Muscle layer of colon (tissue), 2 donors: ENCODE measurements around the gene FCHSD2.

Source experiments
- H3K27ac ChIP-seq: one replicate; pipeline ENCODE4 v1.7.0; 2013; ENCODE audit warnings: low read depth, mild to moderate bottlenecking, low read length, moderate library complexity
- H3K27me3 ChIP-seq, 2 donors: one replicate each; pipeline ENCODE4 v1.7.0; 2013; ENCODE audit warnings: low read length in 2 of 2, mild to moderate bottlenecking in 2 of 2; ENCODE audit not compliant: insufficient read depth in 2 of 2, control insufficient read depth in 1 of 2
- H3K36me3 ChIP-seq: one replicate; pipeline ENCODE4 v1.7.0; 2013; ENCODE audit warnings: mild to moderate bottlenecking, low read length; ENCODE audit not compliant: insufficient read depth
- H3K4me1 ChIP-seq: one replicate; pipeline ENCODE4 v1.7.0; 2013; ENCODE audit warnings: mild to moderate bottlenecking, low read length; ENCODE audit not compliant: insufficient read depth
- H3K4me3 ChIP-seq, 2 donors: one replicate each; pipeline ENCODE4 v1.7.0; 2013; ENCODE audit warnings: low read length in 2 of 2, low read depth in 1 of 2, mild to moderate bottlenecking in 1 of 2, moderate library complexity in 1 of 2
- H3K9ac ChIP-seq: one replicate; pipeline ENCODE4 v1.7.0; 2013; ENCODE audit warnings: low read length
- H3K9me3 ChIP-seq: one replicate; pipeline ENCODE4 v1.7.0; 2013; ENCODE audit warnings: mild to moderate bottlenecking, low read length
- donor health status: abdominal sarcoma.
- donor health status: Adenocarcinoma of cecum.

FCHSD2 gene

DNA sequence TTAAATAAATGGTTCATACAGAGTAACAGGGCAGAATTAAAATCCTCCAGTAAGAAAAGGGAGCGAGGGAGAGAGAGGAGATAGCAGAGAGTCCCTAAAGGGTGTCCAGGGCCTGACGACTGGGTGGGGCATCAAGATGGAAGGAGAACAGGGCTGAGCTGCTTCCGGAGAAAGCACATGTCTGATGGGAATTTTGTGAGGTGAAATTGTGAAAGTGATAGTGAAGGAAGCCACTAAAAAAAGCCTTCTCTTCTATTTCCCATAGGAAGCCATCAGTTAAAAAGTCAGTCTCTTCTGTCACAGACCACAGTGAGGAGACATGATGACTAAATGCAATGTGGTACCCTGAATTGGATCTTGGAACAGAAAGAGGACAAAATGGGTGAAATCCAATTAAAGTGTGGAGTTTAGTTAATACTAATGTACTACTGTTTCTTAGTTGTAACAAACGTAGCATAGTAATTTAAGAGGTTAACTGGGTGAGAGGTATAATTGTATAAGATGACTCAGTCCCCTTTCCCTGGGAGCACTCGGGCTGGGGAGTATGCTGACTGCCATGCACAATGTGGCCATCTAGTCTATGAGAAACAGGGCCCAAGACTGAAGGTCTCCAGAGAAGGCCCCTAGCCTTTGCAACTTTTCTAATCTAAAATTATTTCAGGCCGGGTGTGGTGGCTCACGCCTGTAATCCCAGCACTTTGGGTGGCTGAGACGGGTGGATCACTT, 29.5 kb upstream of the FCHSD2 start:
- H3K36me3 ChIP-seq, result no peaks in the 10 kb centered on the region
- H3K4me1 ChIP-seq, result no peaks in the 10 kb centered on the region
- H3K9me3 ChIP-seq, result no peaks in the 10 kb centered on the region
- no peak overlapping the region for H3K9ac ChIP-seq
- no peaks in the 10 kb centered on the region for H3K27me3 ChIP-seq
- no peak overlapping the region for H3K27ac ChIP-seq
- no peak overlapping the region for H3K4me3 ChIP-seq

DNA sequence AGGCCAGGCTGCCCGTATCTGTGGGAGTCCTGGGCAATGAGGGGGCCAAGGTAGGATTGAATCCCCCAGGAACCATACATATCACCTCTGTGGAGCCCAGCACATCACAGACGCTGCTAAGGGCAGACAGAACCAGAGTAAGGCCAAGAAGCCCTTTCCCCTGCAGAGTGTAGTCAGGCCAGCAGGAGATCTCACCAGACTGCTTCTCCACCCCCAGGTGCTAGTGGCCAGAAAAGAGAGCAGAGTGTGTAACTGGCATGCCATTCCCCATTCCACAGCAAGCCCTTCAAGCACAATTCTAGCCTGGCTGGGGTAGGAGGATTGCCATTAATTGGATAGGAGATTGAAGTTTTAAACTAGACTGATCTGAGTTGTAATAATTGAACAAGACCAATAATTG, 28.0 kb upstream of the FCHSD2 start:
- no peak overlapping the region for H3K9ac ChIP-seq

DNA sequence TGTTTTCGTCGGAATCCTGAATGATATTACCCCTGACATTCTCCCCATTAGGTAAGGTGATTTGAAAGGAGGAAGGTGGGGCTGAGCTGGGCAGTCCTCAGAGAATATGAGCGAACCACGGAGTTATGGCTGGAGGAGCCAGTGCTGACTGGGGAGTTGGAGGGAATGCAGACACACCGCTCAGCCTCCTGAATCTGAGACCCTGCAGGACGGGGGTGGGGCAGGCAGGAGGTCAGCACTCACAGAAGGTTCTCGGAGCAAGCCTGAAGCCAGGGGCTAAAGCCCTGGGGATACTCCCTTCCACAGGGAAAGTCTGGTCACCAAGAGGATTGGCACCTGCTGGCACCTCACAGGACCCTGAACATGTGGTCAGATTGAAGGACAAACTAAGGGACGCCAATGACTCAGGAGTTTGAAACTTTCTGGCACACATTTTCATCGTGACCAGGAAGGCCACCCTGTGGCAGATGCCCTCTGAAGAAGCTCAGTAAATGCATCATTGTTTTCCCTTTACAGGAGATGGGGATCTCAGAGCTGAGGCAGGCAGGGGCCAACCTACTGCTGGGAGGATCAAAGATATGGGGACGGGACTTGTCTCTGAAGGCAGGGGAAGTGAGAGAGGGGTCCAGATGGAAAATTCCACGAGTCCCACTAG, 26.9 kb upstream of the FCHSD2 start:
- H3K27ac ChIP-seq, result no peak overlapping the region
- no peak overlapping the region for H3K4me3 ChIP-seq
- no peaks in the 10 kb centered on the region for H3K9me3 ChIP-seq

More for the DNA sequence above, 28.0 kb upstream of the FCHSD2 start:
- Histone ChIP-seq H3K27me3 (no peaks in the 10 kb centered on the region), H3K36me3 (no peaks in the 10 kb centered on the region), H3K27ac (no peak overlapping the region), H3K4me3 (no peak overlapping the region), H3K4me1 (no peaks in the 10 kb centered on the region), H3K9me3 (no peaks in the 10 kb centered on the region)

DNA sequence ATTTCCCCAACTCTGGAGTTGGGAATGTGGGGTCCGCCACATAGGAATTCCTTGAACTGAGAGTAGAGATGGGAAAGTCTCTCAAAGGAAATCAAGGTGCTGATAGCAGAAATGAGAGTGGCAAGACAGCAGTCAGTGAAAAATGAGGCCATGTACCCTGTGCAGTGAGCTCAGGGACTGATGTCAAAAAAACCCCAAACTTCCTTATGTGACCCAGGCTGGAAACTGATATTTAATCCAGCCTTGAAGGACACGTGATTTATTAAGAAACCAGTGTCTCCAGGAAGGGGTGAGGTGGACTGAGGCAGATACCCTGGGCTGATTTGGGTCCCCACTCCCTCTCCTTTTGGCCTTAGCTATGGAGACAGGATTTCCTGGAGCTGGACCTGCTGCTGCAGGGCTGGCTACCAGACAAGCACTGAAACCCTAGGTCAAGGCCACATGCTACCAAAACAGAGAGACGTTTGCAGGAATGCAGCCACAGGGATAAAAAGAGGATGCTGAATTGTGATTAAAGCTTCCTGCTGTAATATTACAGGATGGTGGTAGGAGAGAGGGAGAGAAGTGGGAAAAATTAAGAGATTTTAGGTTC, 25.3 kb upstream of the FCHSD2 start:
- Histone ChIP-seq H3K4me3 (no peak overlapping the region), H3K27ac (no peak overlapping the region), H3K9ac (no peak overlapping the region), H3K36me3 (no peaks in the 10 kb centered on the region), H3K4me1 (no peaks in the 10 kb centered on the region), H3K9me3 (no peaks in the 10 kb centered on the region), H3K27me3 (no peaks in the 10 kb centered on the region)

More for the DNA sequence above, 26.9 kb upstream of the FCHSD2 start:
- H3K4me1 ChIP-seq, result no peaks in the 10 kb centered on the region
- H3K27me3 ChIP-seq, result no peaks in the 10 kb centered on the region
- no peaks in the 10 kb centered on the region for H3K36me3 ChIP-seq
- no peak overlapping the region for H3K9ac ChIP-seq

DNA sequence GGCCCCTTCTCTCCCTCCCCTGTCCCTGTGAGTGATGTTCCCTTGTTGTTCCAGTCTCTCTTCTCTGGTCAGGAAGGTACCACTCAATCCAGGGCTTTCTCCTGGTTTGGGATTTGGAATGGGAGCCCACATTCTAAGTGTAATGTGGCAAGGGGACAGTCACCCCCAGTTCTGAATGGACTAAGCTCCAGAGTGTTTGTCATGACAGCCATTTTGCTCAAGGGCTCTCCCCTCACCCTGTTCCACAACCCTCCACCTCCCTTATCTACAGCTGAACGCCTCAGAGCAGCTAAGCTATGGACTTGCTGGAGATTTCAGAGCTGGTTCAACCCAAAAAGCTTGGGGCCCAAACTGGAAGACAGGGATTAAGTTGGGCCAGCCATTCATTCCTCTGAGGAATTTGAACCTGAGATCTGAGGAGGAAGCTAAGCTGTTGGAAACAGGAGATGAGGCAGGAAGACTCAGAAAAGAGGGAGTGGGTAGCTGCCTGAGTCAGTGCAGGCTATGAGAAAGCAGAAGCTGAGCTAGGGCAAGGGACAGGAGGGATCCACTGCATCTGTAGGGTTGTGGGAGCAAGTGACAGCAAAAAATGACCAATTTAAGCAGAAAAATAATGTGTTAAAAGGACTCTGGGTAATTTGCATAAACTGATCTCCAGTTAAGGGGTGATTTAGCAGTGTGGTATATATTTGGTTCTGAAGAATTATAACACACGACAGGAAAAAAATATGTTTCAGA, 22.9 kb upstream of the FCHSD2 start:
- Histone ChIP-seq H3K4me1 (no peaks in the 10 kb centered on the region), H3K9me3 (no peaks in the 10 kb centered on the region), H3K27ac (no peak overlapping the region), H3K27me3 (no peaks in the 10 kb centered on the region), H3K36me3 (no peaks in the 10 kb centered on the region), H3K4me3 (no peak overlapping the region), H3K9ac (no peak overlapping the region)

DNA sequence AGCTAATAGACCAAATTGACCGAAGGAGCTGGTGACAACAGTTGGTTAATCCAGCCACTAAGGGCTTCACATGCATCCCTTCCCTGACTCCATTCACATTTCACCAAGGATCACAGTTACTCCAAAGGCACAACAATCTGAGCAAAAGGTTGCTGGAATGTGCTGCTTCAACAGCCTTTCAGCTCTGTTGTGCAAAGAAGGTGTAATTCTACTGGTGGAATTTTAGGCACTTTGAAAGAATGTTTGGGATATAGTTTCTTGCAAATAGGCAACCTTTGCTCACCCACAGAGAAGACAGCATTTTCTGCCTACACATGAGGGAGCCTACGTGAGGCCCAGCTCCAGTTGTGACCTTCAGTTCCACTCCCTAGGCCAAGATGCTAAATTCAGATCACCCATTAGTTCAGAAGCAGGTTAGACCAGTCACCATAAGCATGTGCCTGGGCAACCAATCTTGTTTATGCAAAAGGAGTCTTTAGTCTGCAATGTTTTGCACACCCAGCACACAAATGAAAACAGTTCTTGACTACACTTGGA, 21.6 kb upstream of the FCHSD2 start:
- H3K27ac ChIP-seq, result no peak overlapping the region
- no peaks in the 10 kb centered on the region for H3K36me3 ChIP-seq
- H3K9me3 ChIP-seq, result no peaks in the 10 kb centered on the region
- H3K4me1 ChIP-seq, result peaks cover 11% of the 10 kb centered on the region
- H3K9ac ChIP-seq, result no peak overlapping the region
- no peaks in the 10 kb centered on the region for H3K27me3 ChIP-seq
- no peak overlapping the region for H3K4me3 ChIP-seq

DNA sequence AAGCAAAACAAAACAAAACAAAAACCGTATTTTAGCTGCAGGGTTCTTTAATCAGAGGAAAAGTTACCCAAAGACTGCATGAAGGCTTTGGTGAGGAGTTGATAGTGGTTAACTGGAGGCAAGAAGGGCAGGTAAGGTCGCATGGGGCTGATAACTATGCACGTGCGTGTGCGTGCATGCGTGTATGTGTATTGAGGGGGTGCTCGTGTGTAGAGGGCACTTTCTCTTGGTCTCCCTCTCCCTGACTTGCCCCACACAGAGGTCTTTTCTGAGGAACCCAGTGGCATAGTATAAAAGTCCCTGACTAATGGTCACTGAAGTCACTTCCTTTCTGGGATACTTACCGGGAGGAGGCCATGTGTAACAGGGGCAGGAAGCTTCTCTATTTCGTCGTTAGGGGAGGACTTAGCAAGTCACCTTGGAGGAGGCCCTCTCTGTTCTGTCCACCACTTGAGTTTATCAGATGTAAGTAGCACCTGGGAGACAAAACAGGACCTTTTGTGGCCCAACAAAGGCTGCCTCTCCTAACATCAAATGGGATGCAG, 20.1 kb upstream of the FCHSD2 start:
- Histone ChIP-seq H3K27ac (no peak overlapping the region), H3K9me3 (no peaks in the 10 kb centered on the region)

DNA sequence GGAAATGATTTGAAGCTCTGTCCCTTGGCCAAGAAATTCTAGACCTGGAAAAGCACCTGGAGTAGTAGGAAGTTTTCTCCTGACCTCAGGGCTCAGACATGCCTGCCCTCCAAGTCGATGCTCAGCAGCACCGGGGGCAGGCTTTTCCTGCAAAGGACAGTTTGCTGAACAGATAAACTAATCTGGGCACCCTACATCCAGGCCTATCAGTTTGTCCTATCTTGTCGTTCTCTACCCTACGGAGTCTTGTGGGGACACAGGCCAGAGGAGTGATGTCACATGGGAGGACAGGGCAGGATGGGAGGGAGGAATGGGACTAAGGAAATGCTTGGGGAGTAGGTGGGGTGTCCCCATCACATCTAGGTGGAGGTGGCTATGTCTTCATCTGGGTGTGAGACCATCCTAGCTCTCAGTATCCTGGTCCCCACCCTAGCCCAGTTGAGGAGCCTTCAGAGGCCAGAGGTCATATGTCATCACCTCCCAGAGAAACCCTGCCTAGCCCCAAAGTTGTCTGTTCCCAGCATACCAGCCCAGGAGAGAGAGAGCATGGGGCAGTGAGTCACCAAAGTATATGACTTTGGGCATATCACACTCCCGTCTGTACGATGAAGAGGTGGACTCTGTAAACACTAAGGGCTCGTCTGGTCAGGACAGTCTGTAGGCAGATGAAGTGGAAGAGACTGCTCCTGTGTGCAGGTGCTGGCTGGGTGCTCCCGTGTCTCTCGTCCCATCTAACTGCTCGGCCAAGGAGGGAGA, 18.1 kb upstream of the FCHSD2 start:
- Histone ChIP-seq H3K27me3 (no peaks in the 10 kb centered on the region), H3K9me3 (no peaks in the 10 kb centered on the region), H3K36me3 (no peaks in the 10 kb centered on the region), H3K4me1 (peaks cover 27% of the 10 kb centered on the region), H3K4me3 (no peak overlapping the region), H3K27ac (no peak overlapping the region), H3K9ac (no peak overlapping the region)

More for the DNA sequence above, 20.1 kb upstream of the FCHSD2 start:
- Histone ChIP-seq H3K4me1 (peaks cover 25% of the 10 kb centered on the region), H3K27me3 (no peaks in the 10 kb centered on the region), H3K9ac (no peak overlapping the region), H3K4me3 (no peak overlapping the region), H3K36me3 (no peaks in the 10 kb centered on the region)

DNA sequence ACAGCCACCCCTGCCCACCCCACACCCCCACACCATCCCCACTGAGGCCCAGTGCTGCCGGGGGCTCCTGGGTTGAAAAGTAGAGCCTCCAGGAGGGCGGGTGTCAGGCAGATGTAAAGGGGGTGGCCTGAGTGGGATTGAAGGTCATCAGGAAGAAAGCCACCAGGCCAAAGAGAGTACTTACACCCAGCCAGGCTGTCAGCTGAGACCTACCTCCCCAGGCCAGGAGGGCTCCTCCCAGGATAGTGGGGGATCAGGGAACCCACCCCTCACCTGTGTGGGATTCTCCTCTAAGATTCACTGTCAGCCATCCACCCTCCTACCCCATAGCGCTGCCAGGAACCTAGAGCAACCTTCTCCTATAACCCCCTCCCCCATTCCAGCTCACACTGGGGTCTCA, 17.2 kb upstream of the FCHSD2 start:
- Histone ChIP-seq H3K9me3 (no peaks in the 10 kb centered on the region), H3K27ac (no peak overlapping the region), H3K27me3 (no peaks in the 10 kb centered on the region), H3K36me3 (no peaks in the 10 kb centered on the region), H3K9ac (no peak overlapping the region), H3K4me1 (peaks cover 27% of the 10 kb centered on the region), H3K4me3 (no peak overlapping the region)

DNA sequence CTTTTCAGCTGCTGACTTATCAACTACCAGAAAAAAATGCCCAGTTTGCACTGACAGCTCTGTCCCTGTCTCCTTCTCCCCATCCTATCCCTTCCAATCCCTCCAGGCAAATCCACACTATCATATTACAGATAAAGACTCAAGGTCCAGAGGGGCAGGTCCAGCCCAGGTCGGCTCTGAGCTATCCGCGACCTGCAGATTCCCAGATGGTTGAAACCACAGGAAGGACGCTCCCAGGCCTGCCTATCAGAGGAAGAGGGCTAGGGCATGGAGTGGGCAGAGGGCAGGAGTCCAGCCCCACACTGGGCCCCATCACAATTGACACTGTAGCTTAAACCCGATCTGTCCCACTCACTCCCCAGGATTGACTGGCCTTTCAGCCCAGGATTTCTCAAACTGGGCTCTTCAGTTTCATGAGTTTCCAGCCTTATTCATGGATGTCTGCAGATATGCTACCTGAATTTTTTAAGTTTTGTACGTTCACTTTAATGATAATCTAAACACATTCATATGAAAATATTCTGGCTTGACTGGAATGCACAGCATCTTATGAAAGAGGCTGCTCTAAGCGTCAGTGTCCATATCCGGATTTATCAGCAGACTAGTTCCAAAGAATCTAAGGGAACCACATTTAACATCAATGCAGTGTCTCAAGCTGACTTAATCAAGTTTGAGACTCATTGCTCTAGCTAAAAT, 16.4 kb upstream of the FCHSD2 start:
- H3K4me1 ChIP-seq, result peaks cover 31% of the 10 kb centered on the region
- H3K27ac ChIP-seq, result no peak overlapping the region
- no peaks in the 10 kb centered on the region for H3K27me3 ChIP-seq
- H3K4me3 ChIP-seq, result no peak overlapping the region
- H3K36me3 ChIP-seq, result no peaks in the 10 kb centered on the region
- H3K9ac ChIP-seq, result no peak overlapping the region
- H3K9me3 ChIP-seq, result no peaks in the 10 kb centered on the region
